C4-2B (cell line): ENCODE measurements around the gene PLOD2.

Experiments used
- ZFX ChIP-seq: fragments of 450-650 bp; IDR thresholded peaks from 2 replicates; pipeline ENCODE4 v1.6.1; 2017
- TF ChIP-seq, protein P1 (sequence below): fragments of 450-650 bp; conservative IDR thresholded peaks from 2 replicates; pipeline ENCODE4 v1.5.1; 2017; ENCODE audit warnings: mild to moderate bottlenecking

DNA sequence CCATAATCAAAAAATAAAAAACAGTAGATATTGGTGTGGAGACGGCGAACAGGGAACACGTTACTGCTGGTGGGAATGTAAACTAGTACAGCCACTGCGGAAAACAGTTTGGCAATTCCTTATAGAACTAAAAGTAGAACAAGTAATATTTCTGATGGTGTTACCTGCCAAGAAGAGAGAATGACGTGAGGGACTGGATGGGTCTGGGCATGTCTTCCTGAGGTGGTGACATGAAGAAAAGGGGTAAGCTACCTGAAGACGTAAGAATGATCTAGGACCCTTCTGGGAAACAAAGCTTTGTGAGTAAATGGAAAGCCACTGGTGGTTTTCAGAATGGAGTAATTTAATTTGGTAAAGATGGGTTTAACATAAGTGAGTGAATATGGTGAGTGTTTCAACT is 19.4 kb upstream of the PLOD2 start:
- TF ChIP-seq, protein P1, sequence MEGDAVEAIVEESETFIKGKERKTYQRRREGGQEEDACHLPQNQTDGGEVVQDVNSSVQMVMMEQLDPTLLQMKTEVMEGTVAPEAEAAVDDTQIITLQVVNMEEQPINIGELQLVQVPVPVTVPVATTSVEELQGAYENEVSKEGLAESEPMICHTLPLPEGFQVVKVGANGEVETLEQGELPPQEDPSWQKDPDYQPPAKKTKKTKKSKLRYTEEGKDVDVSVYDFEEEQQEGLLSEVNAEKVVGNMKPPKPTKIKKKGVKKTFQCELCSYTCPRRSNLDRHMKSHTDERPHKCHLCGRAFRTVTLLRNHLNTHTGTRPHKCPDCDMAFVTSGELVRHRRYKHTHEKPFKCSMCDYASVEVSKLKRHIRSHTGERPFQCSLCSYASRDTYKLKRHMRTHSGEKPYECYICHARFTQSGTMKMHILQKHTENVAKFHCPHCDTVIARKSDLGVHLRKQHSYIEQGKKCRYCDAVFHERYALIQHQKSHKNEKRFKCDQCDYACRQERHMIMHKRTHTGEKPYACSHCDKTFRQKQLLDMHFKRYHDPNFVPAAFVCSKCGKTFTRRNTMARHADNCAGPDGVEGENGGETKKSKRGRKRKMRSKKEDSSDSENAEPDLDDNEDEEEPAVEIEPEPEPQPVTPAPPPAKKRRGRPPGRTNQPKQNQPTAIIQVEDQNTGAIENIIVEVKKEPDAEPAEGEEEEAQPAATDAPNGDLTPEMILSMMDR: no peak
- no peak for TF ChIP-seq ZFX
